ENCODE data around the gene PILRB. TPM values are rescaled to one million over a fixed set of nuclear protein-coding genes. Genes with fewer than 3 reads are reported as not detected.
"Not testable (repeated sequence)": the region's sequence is repeated elsewhere in the genome, so short reads cannot be mapped to it uniquely, and the experiment has no call there.

The PILRB gene
- total RNA-seq, 1 experiment from 2014 or later, result 56.2 TPM

GRCh38 chr7:100338083-100338696 is 19.7 kb upstream of the PILRB start:
- peak overlapping the region; percentile 97 for H3K27ac Mint-ChIP-seq (ENCODE audit: low read depth, unreplicated experiment)
- H3K36me3 Mint-ChIP-seq (ENCODE audit: insufficient read depth, unreplicated experiment), result peaks cover 59% of the 10 kb centered on the region
- H3K27me3 Mint-ChIP-seq (ENCODE audit: insufficient read depth, unreplicated experiment); intact Hi-C loops (cut with micrococcal nuclease); H3K9me3 Mint-ChIP-seq (ENCODE audit: unreplicated experiment): not testable (repeated sequence)
- BruUV-seq (replicated peaks), result TSS peak; percentile 17
- H3K4me3 Mint-ChIP-seq (ENCODE audit: unreplicated experiment), result peak overlapping the region; percentile 91
- peaks cover 21% of the 10 kb centered on the region for H3K4me1 Mint-ChIP-seq (ENCODE audit: insufficient read depth, unreplicated experiment)
- POLR2A ChIA-PET, result interaction anchor here (0.6 to 1.5 kb wide), 4 partner anchors 90 to 344 kb away, joined by 3 read pairs; partner anchors contain the start of genes LAMTOR4 and ZCWPW1
- DNase-seq (ENCODE audit: unreplicated experiment), result peak; percentile 89
- CTCF ChIA-PET, result interaction anchor here (0.6 kb wide), 1 partner anchor 166 kb away, joined by 3 read pairs; no protein-coding TSS in a partner anchor

- CTCF ChIA-PET; H3K27me3 Mint-ChIP-seq (ENCODE audit: insufficient read depth, unreplicated experiment); H3K9me3 Mint-ChIP-seq (ENCODE audit: unreplicated experiment); BruUV-seq (replicated peaks); DNase-seq (ENCODE audit: unreplicated experiment): not testable (repeated sequence)
- peaks cover 90% of the 10 kb centered on the region for H3K36me3 Mint-ChIP-seq (ENCODE audit: insufficient read depth, unreplicated experiment)
- H3K27ac Mint-ChIP-seq (ENCODE audit: low read depth, unreplicated experiment), result peak overlapping the region; percentile 75
- peak overlapping the region; percentile 20 for H3K4me3 Mint-ChIP-seq (ENCODE audit: unreplicated experiment)
- H3K4me1 Mint-ChIP-seq (ENCODE audit: insufficient read depth, unreplicated experiment), result peaks cover 28% of the 10 kb centered on the region
- POLR2A ChIA-PET, result interaction anchor here (0.7 kb wide), 1 partner anchor 144 kb away, joined by 3 read pairs; no protein-coding TSS in a partner anchor
- intact Hi-C loops (cut with micrococcal nuclease), result loop anchor here (10.0 kb wide), 1 partner anchor 206 kb away; no protein-coding TSS in a partner anchor
Observed at GRCh38 chr7:100341286-100341685, 16.6 kb upstream of the PILRB start.

- ChIA-PET CTCF (no interaction called here), POLR2A (interaction anchor here (0.8 kb wide), 1 partner anchor 86 kb away, joined by 3 read pairs; the partner anchor contains the start of gene ZCWPW1)
- no TSS peak for BruUV-seq (replicated peaks)
- Mint-ChIP-seq H3K27ac (ENCODE audit: low read depth, unreplicated experiment) (no peak overlapping the region), H3K27me3 (ENCODE audit: insufficient read depth, unreplicated experiment) (no peaks in the 10 kb centered on the region), H3K36me3 (ENCODE audit: insufficient read depth, unreplicated experiment) (peaks cover 97% of the 10 kb centered on the region), H3K9me3 (ENCODE audit: unreplicated experiment) (no peaks in the 10 kb centered on the region), H3K4me3 (ENCODE audit: unreplicated experiment) (no peak overlapping the region), H3K4me1 (ENCODE audit: insufficient read depth, unreplicated experiment) (peaks cover 27% of the 10 kb centered on the region)
- intact Hi-C loops (cut with micrococcal nuclease), result loop anchor here (10.0 kb wide), 1 partner anchor 208 kb away; no protein-coding TSS in a partner anchor
- no peak for DNase-seq (ENCODE audit: unreplicated experiment)
- no peak for TF ChIP-seq CTCF (IDR thresholded peaks at IDR 0.05; ENCODE audit: unreplicated experiment)
Observed at GRCh38 chr7:100342765-100343164, 15.2 kb upstream of the PILRB start.

DNA sequence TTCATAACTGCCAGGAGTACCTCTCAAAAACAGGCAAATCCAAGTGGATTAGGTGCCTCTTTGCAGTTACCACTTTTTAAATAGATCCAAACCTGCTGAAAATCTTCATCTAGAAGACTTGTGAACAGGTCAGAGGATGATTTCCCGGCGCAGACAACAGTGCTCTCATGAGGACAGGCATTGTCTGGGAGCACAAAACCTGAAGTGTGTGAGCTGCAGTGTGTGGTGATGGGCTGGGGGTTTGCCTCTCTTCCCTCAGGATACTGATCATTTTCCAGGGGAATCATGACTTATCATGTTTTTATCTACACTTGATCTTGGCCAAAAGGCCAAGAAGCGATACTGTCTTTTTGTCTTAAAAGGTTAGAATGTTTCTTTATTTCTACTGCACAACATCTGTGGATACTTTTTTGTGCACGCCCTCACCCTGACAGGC is 13.8 kb upstream of the PILRB start:
- not testable (repeated sequence) for H3K27me3 Mint-ChIP-seq (ENCODE audit: insufficient read depth, unreplicated experiment); H3K27ac Mint-ChIP-seq (ENCODE audit: low read depth, unreplicated experiment); DNase-seq (ENCODE audit: unreplicated experiment); BruUV-seq (replicated peaks); H3K4me3 Mint-ChIP-seq (ENCODE audit: unreplicated experiment); H3K9me3 Mint-ChIP-seq (ENCODE audit: unreplicated experiment)
- ChIA-PET POLR2A (interaction anchor here (0.7 kb wide), 1 partner anchor 10 kb away, joined by 3 read pairs; no protein-coding TSS in a partner anchor), CTCF (interaction anchor here (0.6 to 1.2 kb wide), 3 partner anchors 10 to 194 kb away, joined by 4 to 6 read pairs (median 4); no protein-coding TSS in a partner anchor)
- H3K36me3 Mint-ChIP-seq (ENCODE audit: insufficient read depth, unreplicated experiment), result peaks cover 96% of the 10 kb centered on the region
- H3K4me1 Mint-ChIP-seq (ENCODE audit: insufficient read depth, unreplicated experiment), result peaks cover 21% of the 10 kb centered on the region
- TF ChIP-seq CTCF (IDR thresholded peaks at IDR 0.05; ENCODE audit: unreplicated experiment), result peak; percentile 19
- intact Hi-C loops (cut with micrococcal nuclease), result loop anchor here (10.0 kb wide), 1 partner anchor 209 kb away; no protein-coding TSS in a partner anchor
